ENCODE measurements around the gene FDXR. TPM values are rescaled to one million over a fixed set of nuclear protein-coding genes. Genes with fewer than 3 reads are reported as not detected.

Gene FDXR
- total RNA-seq, 1 experiment from 2014 or later, result 39.7 TPM

GRCh38 chr17:74830861-74831260, 41.9 kb downstream of the FDXR start:
- Histone ChIP-seq H3K79me2 (ENCODE audit: insufficient read depth, low read length) (no peaks in the 10 kb centered on the region), H2BK15ac (ENCODE audit: low read depth, low read length) (no peak overlapping the region), H3K9ac (ENCODE audit: extremely low read depth, insufficient read length, low read length) (no peak overlapping the region), H2BK120ac (ENCODE audit: low read depth, low read length, poor library complexity, severe bottlenecking) (no peak overlapping the region), H2AFZ (ENCODE audit: low read length) (no peak overlapping the region), H3K18ac (ENCODE audit: insufficient read length, low read depth, low read length) (no peak overlapping the region), H4K8ac (replicated peaks; ENCODE audit: insufficient read length, low read depth, low read length) (no peak overlapping the region), H3K9me3 (ENCODE audit: control insufficient read depth, low read depth, low read length) (no peaks in the 10 kb centered on the region), H3K56ac (ENCODE audit: insufficient read length, low read depth, low read length) (no peak overlapping the region), H2BK5ac (ENCODE audit: insufficient read length, low read length) (no peak overlapping the region), H4K91ac (ENCODE audit: insufficient read length, low read depth, low read length) (no peak overlapping the region), H3T11ph (ENCODE audit: low read length) (no peak overlapping the region), H3K4ac (ENCODE audit: low read depth, low read length) (no peak overlapping the region), H3K14ac (ENCODE audit: insufficient read depth, low read length) (no peak overlapping the region), H3K4me2 (ENCODE audit: insufficient read depth, insufficient read length, low read length) (no peak overlapping the region), H3K4me1 (ENCODE audit: insufficient read depth, low read length) (no peaks in the 10 kb centered on the region), H2BK20ac (ENCODE audit: low read depth, low read length, poor library complexity, severe bottlenecking) (no peak overlapping the region), H2AK5ac (ENCODE audit: insufficient read length, low read length) (no peak overlapping the region), H2BK12ac (ENCODE audit: insufficient read length, low read depth, low read length) (no peak overlapping the region), H4K5ac (ENCODE audit: insufficient read length, low read depth, low read length) (no peak overlapping the region), H3K27me3 (ENCODE audit: insufficient read depth, low read length) (no peaks in the 10 kb centered on the region), H3K79me1 (ENCODE audit: insufficient read depth, low read depth, low read length, poor library complexity, severe bottlenecking) (no peaks in the 10 kb centered on the region), H4K20me1 (ENCODE audit: control insufficient read depth, insufficient read depth, insufficient read length) (peaks cover 3% of the 10 kb centered on the region), H3K23me2 (ENCODE audit: insufficient read length, low read depth, low read length, poor library complexity, severe bottlenecking) (no peaks in the 10 kb centered on the region), H3K23ac (ENCODE audit: insufficient read length, low read depth, low read length) (no peak overlapping the region), H3K27ac (ENCODE audit: insufficient read length, low read depth, low read length) (no peak overlapping the region)
- H3K9me3 Mint-ChIP-seq, result no peaks in the 10 kb centered on the region
- H3K4me3 Mint-ChIP-seq, result no peak overlapping the region
- no peak for TF ChIP-seq CTCF (conservative IDR thresholded peaks at IDR 0.05)
- peak overlapping the region in 1 of 3 experiments; percentile 24; a peak in 1 of 7 replicates for H3K27ac Mint-ChIP-seq
- H3K4me1 Mint-ChIP-seq, result peaks cover 0 to 6% of the 10 kb centered on the region in 2 experiments; a peak in 1 of 4 replicates
- H3K36me3 Mint-ChIP-seq (ENCODE audit: insufficient read depth in 1 of 3, low read depth in 3 of 3), result peaks cover under 1 to 4% (median 1%) of the 10 kb centered on the region in 3 experiments; a peak in 6 of 7 replicates
- H3K27me3 Mint-ChIP-seq (ENCODE audit: low read depth), result peaks cover 6% of the 10 kb centered on the region
- WGBS (ENCODE audit: extremely low coverage, insufficient read length, low lambda C conversion rate), result no CpG with 5 or more reads among the region's 19 CpGs
- no peak for DNase-seq

Measured in H9 (cell line).